ENCODE results near the gene ULK2. TPM values are rescaled to one million over a fixed set of nuclear protein-coding genes. Genes with fewer than 3 reads are reported as not detected.

Gene ULK2
- total and polyA plus RNA-seq, 2 of the 13 experiments (the other 11 are each of a cell fraction or from before 2014, with no cell fraction given), result 0.01 TPM; not detected in 1

DNA sequence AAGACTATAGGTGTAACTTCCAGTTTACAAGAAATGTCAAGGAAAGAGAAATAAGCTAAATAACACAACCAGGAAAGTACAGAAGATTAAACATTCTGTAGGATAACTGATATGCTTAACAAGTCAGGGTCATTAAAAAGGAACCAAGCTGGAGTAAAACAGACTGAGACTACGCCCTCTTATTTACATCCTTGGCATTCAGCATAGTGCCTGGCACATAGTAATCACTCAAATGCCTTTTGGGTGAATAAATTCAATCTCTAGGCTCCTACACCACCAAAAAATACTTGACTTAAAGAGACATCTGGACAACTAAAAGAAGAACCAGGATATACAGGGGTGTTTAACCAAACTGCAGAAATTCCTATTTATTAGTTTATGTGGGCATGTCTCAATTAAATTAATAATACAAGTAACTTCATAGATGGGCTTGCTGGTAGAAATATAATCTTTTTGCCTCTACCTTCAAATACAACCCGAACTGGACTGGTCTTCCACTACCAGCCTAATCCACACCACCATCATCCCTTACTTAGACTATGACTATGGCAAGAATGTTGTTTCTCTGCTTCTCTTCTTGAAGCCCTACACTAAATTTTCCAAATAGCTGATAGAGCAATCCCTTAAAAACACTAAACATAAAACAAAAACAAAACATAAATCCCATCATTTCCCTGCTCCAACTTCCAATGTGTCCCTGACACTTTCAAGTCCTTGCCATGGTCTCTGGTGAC is 47.7 kb upstream of the ULK2 start:
- TF ChIP-seq ZBTB42 (CRISPR knock-in tag; IDR thresholded peaks at IDR 0.05) (no peak), ZNF335 (CRISPR knock-in tag; IDR thresholded peaks at IDR 0.05) (no peak), ZNF282 (IDR thresholded peaks at IDR 0.05; ENCODE audit: partially characterized antibody) (no peak), FOXK2 (IDR thresholded peaks at IDR 0.05) (no peak), CAMTA2 (CRISPR knock-in tag; IDR thresholded peaks at IDR 0.05; ENCODE audit: borderline replicate concordance) (no peak), CHCHD3 (CRISPR knock-in tag; IDR thresholded peaks at IDR 0.05) (no peak), NFKB2 (CRISPR knock-in tag; IDR thresholded peaks at IDR 0.05; ENCODE audit: borderline replicate concordance) (no peak), PAWR (CRISPR knock-in tag; IDR thresholded peaks at IDR 0.05; ENCODE audit: borderline replicate concordance) (no peak), ZNF766 (CRISPR knock-in tag; IDR thresholded peaks at IDR 0.05; ENCODE audit: borderline replicate concordance) (no peak), ATF7-NPFF (CRISPR knock-in tag; IDR thresholded peaks at IDR 0.05; ENCODE audit: low read depth) (no peak), LCORL (IDR thresholded peaks at IDR 0.05) (no peak), LCORL (CRISPR knock-in tag; IDR thresholded peaks at IDR 0.05) (no peak), ETV5 (CRISPR knock-in tag; IDR thresholded peaks at IDR 0.05; ENCODE audit: borderline replicate concordance) (no peak)
- TF ChIP-seq, protein P1, sequence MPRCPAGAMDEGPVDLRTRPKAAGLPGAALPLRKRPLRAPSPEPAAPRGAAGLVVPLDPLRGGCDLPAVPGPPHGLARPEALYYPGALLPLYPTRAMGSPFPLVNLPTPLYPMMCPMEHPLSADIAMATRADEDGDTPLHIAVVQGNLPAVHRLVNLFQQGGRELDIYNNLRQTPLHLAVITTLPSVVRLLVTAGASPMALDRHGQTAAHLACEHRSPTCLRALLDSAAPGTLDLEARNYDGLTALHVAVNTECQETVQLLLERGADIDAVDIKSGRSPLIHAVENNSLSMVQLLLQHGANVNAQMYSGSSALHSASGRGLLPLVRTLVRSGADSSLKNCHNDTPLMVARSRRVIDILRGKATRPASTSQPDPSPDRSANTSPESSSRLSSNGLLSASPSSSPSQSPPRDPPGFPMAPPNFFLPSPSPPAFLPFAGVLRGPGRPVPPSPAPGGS (CRISPR knock-in tag; IDR thresholded peaks at IDR 0.05), result no peak
- TF ChIP-seq, protein P2, sequence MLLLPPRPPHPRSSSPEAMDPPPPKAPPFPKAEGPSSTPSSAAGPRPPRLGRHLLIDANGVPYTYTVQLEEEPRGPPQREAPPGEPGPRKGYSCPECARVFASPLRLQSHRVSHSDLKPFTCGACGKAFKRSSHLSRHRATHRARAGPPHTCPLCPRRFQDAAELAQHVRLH (CRISPR knock-in tag; IDR thresholded peaks at IDR 0.05; ENCODE audit: borderline replicate concordance, low read depth), result no peak
- TF ChIP-seq, protein P3, sequence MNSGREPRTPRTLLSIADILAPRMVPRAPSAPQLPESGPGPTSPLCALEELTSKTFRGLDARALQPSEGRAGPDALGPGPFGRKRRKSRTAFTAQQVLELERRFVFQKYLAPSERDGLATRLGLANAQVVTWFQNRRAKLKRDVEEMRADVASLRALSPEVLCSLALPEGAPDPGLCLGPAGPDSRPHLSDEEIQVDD (CRISPR knock-in tag; IDR thresholded peaks at IDR 0.05; ENCODE audit: borderline replicate concordance), result no peak
- Histone ChIP-seq H2AFZ (ENCODE audit: low read length) (no peak overlapping the region), H3K9me3 (ENCODE audit: low read length) (no peaks in the 10 kb centered on the region), H3K36me3 (replicated peaks in 1 of 2; ENCODE audit: control insufficient read depth in 1 of 2, insufficient read depth in 2 of 2, low read length in 2 of 2) (peaks cover 9 to 43% of the 10 kb centered on the region in 2 experiments; a peak in 4 of 5 replicates), H3K4me3 (replicated peaks in 1 of 3; ENCODE audit: insufficient read depth in 1 of 3, low read depth in 2 of 3, low read length in 3 of 3) (no peak overlapping the region), H3K27ac (ENCODE audit: extremely low read length, insufficient read depth, low read length) (no peak overlapping the region), H3K9ac (ENCODE audit: insufficient read depth, low read depth, low read length) (no peak overlapping the region), H3K4me1 (ENCODE audit: insufficient read depth, low read length) (no peaks in the 10 kb centered on the region), H3K27me3 (ENCODE audit: control insufficient read depth in 1 of 2, insufficient read depth in 2 of 2, low read length in 2 of 2) (no peaks in the 10 kb centered on the region), H3K4me2 (ENCODE audit: low read depth, low read length) (no peak overlapping the region), H3K79me2 (ENCODE audit: insufficient read depth, low read length) (no peaks in the 10 kb centered on the region), H4K20me1 (ENCODE audit: insufficient read depth, low read length) (no peaks in the 10 kb centered on the region)
- no peak for DNase-seq (ENCODE audit: low spot score)
- TSS peak; percentile 38 for BruUV-seq (replicated peaks)
- intact Hi-C loops (cut with micrococcal nuclease; ENCODE audit: unreplicated experiment) (no loop called here), in situ Hi-C loops (cut with HindIII; ENCODE audit: extremely low pct_ligation_motif_present, low pct_unique_long_range_greater_than_20kb) (no loop called here)
- ChIA-PET POLR2A (no interaction called here), CTCF (ENCODE audit: low intra/inter-chr PET ratio, low total read pairs) (no interaction called here)
- no peak for FAIRE-seq
- 95% methylated on average over 2 of the region's 2 CpGs for WGBS (ENCODE audit: low lambda C conversion rate)
- no peak for ATAC-seq

Data from HepG2 (cell line).